Measurements from ENCODE around the gene TGIF1.

The TGIF1 gene

DNA sequence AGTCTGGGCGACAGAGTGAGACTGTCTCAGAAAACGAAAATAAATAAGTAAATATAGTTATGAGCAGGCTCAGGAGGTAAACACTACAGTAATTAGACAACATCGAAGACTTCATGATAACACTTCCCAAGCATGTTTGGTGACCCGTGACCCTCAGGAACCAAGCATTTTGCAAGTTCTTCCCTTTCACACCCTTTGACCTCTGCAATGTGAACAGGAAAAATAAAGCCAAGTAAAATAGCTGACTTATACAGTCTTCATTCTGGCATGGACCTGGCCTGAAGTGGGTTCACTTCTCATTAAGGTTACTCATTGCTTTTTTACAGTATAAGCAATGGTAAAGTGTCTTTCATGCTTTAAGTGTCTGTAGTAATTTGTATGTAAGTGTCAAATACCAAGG lies 15.3 kb upstream of the TGIF1 start:
- no peak for DNase-seq

DNA sequence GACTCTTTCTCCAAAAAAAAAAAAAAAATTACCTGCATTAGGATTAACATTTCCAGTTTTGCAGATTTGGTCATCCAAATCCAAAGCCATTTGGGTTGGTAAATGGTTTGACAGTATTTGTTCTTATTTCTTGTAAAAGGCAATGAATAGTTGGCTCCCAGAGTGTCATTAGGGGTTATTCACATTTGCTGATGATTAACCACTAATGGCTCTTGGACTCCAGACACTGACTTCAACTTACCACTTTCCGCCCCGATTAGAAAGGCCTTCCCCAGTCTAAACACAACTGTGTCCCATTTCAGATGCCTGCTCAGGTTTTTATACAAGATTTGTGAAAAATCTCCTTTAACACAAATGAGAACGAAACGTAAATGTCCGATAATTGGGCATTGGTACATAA lies 9.6 kb upstream of the TGIF1 start:
- no peak for DNase-seq

DNA sequence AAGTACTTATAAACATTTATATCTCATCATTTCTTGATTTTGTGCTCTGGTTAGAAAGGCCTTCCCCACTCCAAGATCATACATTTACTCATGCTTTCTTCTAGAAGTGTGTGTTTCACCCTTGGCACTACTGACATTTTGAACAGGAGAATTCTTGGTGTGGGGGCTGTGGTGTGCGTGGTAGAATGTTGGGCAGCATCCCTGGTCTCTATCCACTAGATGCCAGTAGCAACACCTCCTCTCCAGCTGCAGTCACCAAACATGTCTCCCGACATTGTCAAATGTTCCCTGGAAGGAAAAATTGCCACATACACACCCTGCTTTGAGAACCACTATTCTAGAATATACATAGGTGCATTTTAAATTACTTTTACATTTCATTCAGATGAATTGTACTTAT lies 8.7 kb upstream of the TGIF1 start:
- no peak for DNase-seq

DNA sequence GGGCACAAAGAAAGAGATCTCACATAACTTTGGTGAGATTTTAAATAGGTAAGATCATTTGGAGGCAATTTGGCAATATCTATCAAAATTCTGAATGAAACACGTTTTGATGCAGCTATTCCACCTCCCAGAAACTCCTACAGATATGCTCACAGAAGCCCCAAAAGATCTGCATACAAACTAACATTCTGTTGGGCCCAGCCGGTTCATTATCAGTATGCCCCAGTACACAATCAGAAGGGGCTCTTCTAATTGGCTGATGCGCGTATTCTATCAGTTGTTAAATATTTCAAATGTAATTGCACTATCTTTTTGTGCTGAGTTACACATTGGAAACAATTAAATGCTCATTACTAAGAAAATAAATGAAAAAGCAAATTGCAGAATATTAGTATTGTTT lies 7.1 kb upstream of the TGIF1 start:
- DNase-seq, result no peak

DNA sequence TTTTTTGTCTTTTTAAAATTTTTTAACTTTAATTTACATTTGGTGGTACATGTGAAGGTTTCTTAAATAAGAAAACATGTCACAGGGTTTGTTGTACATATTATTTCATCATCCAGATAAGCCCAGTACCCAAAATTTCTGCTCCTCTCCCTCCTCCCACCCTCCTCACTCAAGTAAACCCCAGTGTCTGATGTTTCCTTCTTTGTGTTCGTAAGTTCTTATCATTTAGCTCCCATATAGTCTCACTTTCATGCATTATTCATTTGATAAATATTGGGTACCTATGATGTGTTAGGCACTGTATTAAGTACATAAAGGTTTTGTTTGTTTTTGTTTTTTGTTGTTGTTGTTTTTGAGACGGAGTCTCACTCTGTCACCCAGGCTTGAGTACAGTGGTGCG lies 5.7 kb upstream of the TGIF1 start:
- no peak for DNase-seq

DNA sequence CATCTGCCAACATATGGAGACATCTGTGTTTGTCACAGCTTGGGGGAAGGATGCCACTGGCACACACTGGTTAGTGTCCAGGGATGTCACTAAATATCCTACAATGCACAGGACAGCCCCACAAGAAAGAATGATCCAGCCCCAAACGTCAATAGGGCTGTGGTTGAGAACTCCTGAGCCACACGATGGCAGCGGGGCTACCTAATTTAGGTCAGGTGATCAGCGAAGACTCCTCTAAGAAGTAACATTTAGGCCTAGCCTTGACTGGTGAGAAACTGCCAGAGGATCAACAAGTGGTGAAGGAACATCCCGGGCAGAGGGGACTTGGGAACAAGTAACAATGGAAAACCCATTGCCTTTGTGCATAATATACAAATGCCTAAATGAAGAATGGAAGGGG lies 5.0 kb upstream of the TGIF1 start:
- DNase-seq, result no peak

DNA sequence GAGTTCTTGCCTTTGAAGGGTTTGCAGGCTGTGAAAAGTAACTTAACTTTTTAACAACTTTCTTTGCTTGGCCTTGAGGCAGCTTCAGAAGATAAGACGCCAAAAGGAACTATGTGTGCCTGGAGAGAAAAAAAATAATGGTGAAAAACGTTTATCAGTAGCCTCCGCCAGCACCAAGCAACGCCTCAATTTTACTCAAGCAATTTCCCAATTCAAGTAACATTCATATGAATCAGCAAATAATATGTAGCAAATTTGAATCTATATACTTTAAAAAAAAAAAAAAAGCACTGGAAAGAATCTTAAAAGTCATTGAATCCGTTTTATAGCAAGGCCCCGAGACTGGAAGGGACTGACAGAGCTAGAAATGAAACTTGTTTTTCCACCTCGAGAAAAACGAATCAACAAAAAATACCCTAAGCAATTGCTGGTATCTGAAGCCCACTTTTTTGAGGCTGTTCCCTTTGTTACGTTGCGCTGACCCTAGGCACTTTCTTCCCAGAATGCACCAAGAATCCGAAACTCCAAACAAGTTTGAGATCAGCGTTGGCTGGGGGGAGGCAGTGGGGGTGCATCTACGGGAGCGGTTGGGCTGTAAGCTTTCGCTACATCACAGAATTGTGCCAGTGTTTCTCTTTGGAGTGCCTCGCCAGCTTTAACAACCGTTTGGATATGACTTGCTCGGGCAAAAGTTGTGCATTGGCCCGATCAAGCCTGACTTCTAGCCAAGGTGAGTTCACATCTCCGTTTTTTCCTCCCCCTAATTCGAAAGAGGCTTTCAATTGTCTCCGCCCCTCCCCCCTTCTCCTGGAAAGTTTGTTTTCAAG lies 2.7 kb upstream of the TGIF1 start:
- DNase-seq, result no peak

DNA sequence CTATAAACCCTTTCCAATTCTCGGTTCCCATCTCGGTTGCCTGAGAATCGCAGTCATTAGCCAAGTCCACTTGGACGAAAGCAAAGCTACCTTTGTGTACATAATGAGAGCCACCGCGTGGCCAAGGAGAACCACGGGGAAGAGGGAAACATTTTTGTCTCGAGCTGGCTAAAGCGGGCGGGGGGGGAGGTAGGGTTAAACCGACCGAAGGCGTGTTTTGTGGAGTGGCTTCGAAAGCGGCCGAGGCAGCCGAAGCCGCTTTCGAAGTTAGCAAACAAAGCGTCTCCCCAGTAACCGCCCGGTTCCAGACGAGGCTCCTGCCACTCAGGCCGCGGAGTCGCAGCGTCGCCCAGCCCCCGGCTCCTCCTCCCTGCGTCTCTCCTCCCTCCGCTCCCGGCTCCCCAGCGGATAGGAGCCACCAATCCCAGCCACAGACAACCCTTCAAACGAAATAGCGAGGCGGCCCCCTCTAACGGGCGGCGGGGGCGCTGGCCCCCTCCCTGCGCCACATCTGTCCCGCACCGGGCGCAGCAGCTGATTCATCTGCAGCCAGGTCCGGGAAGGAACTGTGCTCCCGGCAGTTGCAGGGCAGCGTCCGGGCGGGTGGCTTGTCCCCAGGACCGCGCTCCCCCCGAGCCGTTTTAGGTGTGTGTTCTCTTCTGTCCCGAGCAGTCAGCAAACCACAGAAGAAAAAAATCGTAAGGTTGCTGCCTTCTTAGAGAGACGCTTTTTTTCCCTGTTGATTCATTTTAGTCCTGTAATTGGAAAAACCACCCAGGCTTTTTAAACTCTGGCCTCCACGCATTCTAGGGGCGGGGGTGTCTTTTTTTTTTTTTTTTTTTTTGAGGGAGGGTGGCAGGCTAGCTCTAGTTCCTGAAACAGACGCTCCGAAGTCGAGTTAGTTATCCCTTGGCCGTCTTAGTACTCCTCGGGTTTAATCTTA lies 1.8 kb upstream of the TGIF1 start:
- DNase-seq, result peak; percentile 82

DNA sequence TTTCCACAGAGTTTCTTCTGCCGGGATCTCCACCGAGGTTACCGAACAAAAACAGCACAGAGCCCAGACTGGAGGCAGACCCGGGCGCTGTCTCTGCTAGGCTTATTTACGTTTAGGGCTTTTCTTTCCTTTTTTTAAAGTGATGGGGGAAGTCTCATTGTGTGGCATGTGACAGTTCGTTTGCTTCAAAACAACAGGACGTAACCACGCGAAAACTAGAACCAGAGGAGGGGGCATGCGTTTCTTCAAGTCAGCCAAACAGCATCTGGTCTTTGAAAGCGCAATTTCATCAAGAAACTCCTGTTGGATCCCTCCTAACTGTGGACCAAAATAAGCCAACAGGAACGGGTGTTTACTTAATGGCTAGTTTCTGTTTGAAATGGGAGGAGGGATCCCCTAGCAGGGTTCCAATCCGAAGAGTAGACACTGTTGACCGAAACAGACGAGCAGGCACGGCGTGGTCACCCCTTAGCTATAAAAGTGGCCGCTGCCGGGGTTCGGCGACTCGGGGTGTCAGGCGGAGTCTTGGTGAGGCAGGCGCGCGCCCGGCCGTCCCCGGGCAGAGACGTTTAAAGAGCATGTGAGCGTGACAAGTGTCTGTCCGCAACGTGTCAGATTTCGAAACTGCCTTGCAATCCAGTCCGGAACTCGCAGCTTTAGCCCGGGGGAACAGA lies 997 bp upstream of the TGIF1 start:
- peak; percentile 77 for DNase-seq

DNA sequence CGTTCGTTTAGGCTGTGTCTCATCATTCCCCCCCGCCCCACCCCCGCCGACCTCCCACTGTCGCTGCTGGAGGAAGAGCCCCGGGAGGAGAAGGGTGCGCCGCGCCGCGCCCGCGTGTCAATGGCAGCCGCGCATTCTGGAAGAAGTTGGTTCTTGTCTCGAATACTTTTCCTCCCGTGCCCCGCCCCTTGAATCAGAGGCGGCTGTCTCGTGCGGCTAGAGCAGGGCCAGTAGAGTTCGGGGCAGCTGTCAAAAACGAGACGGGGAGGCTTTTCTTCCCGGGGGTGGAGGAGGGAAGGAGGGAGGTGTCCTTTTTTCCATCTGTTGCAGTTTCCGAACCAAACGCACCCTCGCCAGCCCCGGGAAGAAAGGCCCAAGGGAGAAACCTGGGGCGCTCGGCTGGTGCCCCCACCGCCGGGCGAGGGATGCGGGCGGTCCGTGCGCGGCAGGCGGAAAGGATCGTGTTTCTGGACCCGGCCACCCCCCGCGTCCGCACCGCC lies 410 bp upstream of the TGIF1 start:
- DNase-seq, result no peak

DNA sequence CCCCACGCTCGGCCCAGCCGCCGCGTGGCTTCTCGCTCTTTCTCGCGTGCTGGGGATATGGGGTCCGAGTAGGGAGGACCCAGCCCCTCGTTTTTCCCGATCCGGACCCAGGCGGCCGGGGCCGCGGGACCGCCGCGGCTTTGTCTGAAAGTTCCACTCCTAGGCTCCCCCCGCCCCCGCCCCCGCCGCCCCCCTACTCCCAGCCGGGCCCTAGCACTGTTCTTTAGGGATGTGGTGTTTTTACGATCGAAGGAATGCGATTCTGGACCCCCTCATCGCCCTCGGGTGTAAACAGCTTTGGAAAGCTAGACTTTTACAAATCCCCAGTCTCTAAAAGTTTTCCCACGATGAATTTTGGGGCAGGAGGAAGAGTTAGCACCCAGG lies 819 bp downstream of the TGIF1 start:
- DNase-seq, result no peak

DNA sequence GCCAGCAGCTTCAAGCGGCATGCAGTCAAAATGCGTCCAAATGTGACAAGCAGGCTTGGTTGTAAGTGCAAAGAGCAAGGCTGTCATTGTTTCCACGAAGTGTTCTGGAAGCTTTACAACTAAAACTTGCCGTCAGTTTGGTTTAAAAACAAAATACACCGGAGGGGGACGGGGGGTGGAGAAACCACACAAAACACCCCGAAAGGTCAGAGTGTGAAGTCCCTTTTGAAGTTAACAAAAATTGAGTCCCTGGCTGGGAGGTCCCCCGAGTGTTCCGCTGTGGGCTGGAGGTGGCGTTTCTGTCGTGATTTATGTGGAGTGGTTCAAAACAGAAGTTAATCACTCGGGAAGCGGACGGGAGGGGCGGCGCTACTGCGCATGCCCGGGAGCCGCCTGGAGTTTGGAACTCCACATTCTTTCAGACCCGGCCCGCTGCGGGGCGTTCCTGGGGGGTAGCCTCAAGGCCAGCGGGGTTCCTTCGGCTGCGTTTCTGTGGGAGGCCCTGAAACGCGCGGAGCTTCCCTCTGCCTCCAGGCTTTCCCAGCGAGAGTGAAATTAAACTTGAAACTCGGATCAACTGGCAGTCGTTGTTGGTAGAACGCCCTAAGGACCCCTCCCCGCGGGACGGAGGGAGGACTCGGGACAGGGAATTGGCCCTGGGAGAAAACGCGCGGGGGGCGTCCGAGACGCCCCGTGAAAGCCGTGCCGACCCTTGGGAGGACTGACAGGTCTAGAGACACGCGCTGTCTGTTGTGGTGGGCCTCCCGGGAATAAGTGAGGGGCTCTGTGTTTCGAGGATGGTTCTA lies 1.4 kb downstream of the TGIF1 start:
- DNase-seq, result peak; percentile 72

DNA sequence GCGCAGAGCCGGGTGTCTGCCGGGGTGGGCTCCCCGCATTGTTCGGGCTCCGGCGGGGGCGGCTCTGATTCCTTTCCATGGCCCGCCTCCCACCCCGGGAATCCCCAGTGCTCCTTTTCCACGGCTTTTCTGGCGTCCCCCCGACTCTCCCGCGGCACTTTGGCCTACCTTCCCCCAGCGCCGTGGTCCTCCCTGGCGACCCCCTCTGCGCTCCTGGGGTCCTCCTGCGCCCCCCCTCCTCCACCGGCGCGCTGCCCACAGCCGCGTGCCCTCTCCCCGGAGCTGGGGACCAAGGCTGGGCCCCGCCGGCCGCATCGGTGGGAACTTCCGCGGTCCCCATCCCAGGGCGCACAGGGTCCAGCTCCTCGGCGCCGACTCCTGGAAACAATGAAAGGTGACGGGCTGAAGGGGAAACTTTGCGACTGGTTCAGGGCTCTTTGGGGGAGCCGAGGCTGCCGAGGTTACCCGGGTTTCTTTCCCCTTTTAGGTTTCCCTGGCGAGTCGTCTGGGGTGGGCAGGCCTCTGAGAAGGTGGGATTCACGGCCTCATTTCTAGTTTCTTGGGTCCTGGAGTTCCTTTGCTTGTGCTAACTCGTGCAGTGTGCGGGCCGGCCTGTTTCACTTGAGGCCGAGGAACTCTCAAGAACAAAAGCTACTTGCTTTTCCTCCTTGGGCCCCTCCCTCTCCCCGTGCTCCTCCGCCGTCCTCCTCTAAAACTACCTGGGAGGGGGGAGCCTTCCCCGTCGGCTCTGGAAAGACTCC lies 2.2 kb downstream of the TGIF1 start:
- DNase-seq, result peak; percentile 24

DNA sequence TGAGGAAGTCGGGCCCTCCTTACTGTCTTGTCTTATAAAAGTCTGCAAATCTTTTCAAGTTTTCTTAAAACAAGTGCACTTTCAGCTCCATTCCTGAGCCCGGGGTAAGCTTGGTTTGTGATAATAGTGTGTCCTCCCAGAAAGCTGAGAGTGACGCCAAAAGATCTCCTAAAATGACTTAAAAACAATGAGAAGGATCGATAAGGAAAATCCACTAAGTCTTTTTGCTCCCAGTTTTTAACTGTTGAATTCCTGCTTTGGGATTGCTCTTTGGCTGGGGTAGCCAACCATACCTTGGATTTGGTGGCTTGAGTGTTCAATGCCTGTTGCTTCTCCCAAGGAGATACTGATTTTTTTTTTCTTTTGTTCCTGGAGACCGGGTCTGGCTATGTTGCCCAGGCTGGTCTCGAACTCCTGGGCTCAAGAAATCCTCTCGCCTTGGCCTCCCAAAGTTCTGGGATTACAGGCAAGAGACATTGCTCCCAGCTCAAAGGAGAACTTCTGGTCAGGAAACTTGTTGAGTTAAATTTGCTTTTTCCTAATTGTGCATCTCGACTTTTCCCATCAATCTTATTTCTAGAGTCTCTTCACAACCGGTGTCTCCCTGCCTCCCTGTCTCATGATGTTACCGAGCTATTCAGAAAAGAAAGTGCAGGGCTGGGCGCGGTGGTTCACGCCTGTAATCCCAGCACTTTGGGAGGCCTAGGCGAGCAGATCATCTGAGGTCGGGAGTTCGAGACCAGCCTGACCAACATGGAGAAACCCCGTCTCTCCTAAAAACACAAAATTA lies 3.0 kb downstream of the TGIF1 start:
- no peak for DNase-seq

DNA sequence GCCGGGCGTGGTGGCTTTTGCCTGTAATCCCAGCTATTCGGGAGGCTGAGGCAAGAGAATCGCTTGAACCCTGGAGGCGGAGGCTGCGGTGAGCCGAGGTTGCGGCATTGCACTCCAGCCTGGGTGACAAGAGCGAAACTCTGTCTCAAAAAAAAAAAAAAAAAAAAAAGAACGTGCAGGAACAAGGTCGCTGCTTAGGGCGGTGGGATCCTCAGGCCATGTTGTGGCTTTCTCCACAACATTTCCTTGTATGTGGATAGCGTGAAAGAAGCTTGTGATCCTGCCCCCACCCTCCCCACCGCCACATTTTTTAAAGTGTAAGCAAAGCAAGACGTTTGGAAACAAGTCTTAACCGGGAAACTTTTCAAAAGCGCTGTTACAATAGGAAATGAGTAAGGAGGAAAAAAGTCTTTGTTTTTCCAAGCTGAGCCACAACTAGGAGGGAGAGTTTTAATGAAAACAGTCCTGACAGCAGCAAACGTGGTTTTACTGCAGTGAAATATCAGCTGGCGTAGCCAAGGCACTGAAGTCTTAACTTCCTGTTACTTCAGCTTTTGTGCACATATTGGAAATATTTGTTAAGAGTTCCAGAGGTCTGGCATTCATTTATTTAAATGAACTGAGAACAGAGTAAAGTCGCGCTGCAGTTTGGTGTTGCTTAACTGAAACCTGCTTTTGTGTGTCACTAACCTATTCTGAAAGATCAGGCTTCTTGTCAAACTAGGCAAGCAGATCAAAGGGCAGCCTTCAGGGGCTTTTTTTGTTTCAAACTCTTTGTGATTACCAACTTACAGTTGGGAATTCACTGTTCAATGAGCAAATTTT lies 3.8 kb downstream of the TGIF1 start:
- DNase-seq, result peak; percentile 26

DNA sequence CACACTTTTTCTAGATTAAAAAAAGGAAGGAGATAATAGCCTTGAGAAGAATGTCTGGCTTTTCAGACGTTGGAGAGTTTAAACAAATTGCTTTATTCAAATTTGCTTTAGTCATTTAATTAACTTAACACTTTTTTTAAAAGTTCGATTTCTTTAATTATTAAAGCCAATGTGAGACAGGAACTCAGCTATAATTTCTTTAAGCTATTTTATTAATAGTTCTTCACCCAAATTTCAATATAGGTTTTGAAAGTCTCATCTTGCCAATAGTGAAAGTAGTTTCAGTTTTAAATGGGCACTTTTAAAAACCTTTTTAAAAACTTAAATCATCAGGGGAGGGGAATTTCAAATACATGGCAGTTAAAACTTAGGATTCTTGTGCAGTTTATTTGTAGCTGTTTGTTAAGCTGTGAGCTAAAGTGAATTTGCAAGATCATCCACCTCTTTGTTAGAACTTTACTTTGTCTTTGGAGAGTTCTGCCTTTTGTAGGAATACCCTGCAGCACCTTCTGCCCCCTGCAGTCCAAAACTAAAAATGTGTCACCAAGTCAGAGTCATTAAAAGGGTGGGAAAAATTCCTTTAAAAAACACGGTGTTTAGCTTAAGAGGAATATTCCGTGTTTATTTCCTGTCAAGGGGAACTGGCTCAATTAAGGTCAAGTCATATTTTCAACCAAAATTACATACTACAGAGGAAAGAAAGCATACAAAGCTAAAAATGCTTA lies 4.6 kb downstream of the TGIF1 start:
- peak; percentile 16 for DNase-seq

DNA sequence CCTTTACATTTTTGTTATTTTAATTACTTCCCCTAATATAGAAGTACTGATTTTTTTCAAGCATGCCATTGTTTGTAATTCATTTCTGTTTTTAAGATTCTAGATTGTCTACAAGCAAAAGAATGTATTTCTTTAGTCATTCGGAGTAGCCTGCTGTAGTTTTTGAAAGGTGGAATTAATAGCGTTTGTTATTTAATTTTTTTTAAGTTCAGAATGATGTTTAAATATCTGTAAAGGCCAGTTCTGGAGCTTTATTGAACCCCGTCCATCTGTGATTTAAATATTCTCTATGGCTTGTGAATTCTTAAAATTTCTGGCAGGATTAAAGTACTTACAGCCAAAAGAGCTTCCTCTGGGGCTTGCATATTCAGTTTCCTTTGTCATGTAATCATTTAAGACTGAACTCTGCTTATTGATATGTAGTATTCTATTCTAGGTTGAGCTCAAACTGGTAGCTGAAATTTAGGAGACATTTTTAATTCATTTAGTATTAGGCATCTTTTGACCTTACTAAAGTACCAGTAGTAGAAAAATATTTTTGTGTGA lies 5.2 kb downstream of the TGIF1 start:
- no peak for DNase-seq

DNA sequence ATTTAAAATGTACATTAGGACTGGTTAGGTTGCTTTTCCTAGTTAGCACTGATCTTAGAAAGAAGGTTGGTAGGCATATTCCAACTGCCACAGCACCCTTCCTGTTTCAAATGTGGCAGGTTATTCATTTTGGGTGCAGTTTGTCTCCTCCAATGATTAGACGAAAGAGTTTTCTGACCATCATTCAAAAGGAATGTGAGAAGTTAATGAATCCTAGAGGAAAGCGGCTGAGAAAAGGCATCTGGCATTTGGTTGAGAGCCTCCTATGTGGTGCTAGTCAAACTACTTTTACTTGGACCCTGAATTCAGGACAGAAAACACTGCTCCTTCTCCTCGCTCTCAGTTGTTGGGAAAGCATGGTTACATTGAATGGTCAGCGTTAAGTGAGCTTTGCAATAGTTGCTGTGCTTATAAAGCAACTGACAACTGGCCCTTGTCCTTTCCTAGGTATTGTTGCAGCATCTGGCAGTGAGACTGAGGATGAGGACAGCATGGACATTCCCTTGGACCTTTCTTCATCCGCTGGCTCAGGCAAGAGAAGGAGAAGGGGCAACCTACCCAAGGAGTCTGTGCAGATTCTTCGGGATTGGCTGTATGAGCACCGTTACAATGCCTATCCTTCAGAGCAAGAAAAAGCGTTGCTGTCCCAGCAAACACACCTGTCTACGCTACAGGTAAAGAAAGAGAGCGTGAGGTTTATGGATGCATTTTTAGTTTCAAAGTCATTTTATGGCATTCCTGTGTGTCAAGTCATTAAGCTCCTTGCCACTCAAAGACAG lies 6.1 kb downstream of the TGIF1 start:
- no peak for DNase-seq

All from effector CD4-positive, alpha-beta T cell (primary cell).